ENCODE data around the gene ADRA1B. TPM values are rescaled to one million over a fixed set of nuclear protein-coding genes. Genes with fewer than 3 reads are reported as not detected.

ADRA1B gene
- total RNA-seq, 2 donors from 2014 or later, result 0.32 to 0.69 TPM

- Histone ChIP-seq H3K27me3 (no peaks in the 10 kb centered on the region), H3K9me3 (no peaks in the 10 kb centered on the region), H3K4me1 (no peaks in the 10 kb centered on the region), H3K36me3 (no peaks in the 10 kb centered on the region), H3K4me3 (no peak overlapping the region), H3K27ac (no peak overlapping the region), H3K9ac (ENCODE audit: low read depth in 2 of 2, low read length in 2 of 2) (no peak overlapping the region)
- DNase-seq, result no peak
- intact Hi-C loops (cut with DNase I), result no loop called here
- no peak for TF ChIP-seq CTCF (IDR thresholded peaks at IDR 0.05)
Measured at GRCh38 chr5:159951387-159951786, 35.1 kb downstream of the ADRA1B start.

- Histone ChIP-seq H3K9me3 (no peaks in the 10 kb centered on the region), H3K9ac (ENCODE audit: low read depth in 2 of 2, low read length in 2 of 2) (no peak overlapping the region), H3K27me3 (no peaks in the 10 kb centered on the region), H3K4me1 (no peaks in the 10 kb centered on the region), H3K4me3 (no peak overlapping the region), H3K36me3 (no peaks in the 10 kb centered on the region), H3K27ac (no peak overlapping the region)
- no peak for DNase-seq
- no peak for TF ChIP-seq CTCF (IDR thresholded peaks at IDR 0.05)
- intact Hi-C loops (cut with DNase I), result no loop called here
Measured at GRCh38 chr5:159951834-159952233, 35.6 kb downstream of the ADRA1B start.

GRCh38 chr5:159953609-159954008 is 37.3 kb downstream of the ADRA1B start:
- no peaks in the 10 kb centered on the region for H3K9me3 ChIP-seq
- intact Hi-C loops (cut with DNase I), result no loop called here
- H3K9ac ChIP-seq (ENCODE audit: low read depth in 2 of 2, low read length in 2 of 2), result no peak overlapping the region
- H3K36me3 ChIP-seq, result no peaks in the 10 kb centered on the region
- no peaks in the 10 kb centered on the region for H3K4me1 ChIP-seq
- no peak overlapping the region for H3K27ac ChIP-seq
- H3K4me3 ChIP-seq, result no peak overlapping the region
- no peaks in the 10 kb centered on the region for H3K27me3 ChIP-seq
- no peak for DNase-seq
- no peak for TF ChIP-seq CTCF (IDR thresholded peaks at IDR 0.05)

GRCh38 chr5:159955056-159955624 is 38.9 kb downstream of the ADRA1B start:
- no peak for TF ChIP-seq CTCF (IDR thresholded peaks at IDR 0.05)
- Histone ChIP-seq H3K4me1 (no peaks in the 10 kb centered on the region), H3K4me3 (no peak overlapping the region), H3K9me3 (no peaks in the 10 kb centered on the region), H3K36me3 (no peaks in the 10 kb centered on the region), H3K9ac (ENCODE audit: low read depth in 2 of 2, low read length in 2 of 2) (no peak overlapping the region), H3K27ac (no peak overlapping the region), H3K27me3 (no peaks in the 10 kb centered on the region)
- DNase-seq, result no peak
- intact Hi-C loops (cut with DNase I), result no loop called here

- intact Hi-C loops (cut with DNase I), result no loop called here
- no peaks in the 10 kb centered on the region for H3K36me3 ChIP-seq
- H3K4me1 ChIP-seq, result no peaks in the 10 kb centered on the region
- no peak overlapping the region for H3K9ac ChIP-seq (ENCODE audit: low read depth in 2 of 2, low read length in 2 of 2)
- H3K27me3 ChIP-seq, result no peaks in the 10 kb centered on the region
- H3K9me3 ChIP-seq, result no peaks in the 10 kb centered on the region
- no peak overlapping the region for H3K4me3 ChIP-seq
- H3K27ac ChIP-seq, result no peak overlapping the region
- TF ChIP-seq CTCF (IDR thresholded peaks at IDR 0.05), result no peak
- no peak for DNase-seq
Measured at GRCh38 chr5:159956074-159956473, 39.8 kb downstream of the ADRA1B start.
